HG03457 (cell line): ENCODE measurements around the gene WDR26.
"Not testable (repeated sequence)": the region's sequence is repeated elsewhere in the genome, so short reads cannot be mapped to it uniquely, and the experiment has no call there.

Experiments used
- ATAC-seq: cut with Tn5 transposase; IDR thresholded peaks from one replicate; pipeline ENCODE4 v1.9.1; 2021; ENCODE audit warnings: moderate number of reproducible peaks; ENCODE audit not compliant: unreplicated experiment

WDR26 gene

DNA sequence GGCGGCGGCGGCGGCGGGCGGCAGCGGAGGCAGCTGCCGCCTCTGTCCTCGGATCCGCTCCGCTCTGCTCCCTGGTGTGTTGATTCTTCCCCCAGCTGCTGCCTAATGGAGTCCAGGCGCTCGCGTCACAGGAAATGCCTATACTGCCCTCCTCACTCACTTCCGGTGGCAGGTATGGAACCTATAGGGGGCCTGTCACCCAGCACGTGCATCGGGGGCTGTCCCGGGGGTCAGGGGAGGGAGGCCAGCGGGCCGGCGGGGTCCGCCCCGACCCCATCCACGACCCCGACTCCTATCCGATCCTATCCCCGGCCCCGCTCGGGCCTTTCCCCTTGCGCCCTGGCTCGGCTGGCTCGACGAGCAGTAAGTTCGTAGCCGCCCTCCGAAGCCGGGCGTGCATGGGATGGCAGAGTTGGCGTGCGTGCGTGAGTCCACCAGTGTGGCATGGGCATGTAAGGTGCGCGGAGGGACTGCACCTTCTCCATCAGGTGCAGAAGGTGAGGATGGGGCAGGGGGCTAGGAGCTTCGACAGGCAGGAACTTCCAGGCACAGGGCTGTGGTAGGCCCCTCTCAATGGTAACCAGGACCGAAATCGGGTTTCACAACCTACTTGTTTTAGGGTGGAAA lies at the start of gene WDR26:
TSS of gene WDR26 (minus strand) at position 107 of the 627 bp plus-strand sequence.
- ATAC-seq: peak; percentile 77

DNA sequence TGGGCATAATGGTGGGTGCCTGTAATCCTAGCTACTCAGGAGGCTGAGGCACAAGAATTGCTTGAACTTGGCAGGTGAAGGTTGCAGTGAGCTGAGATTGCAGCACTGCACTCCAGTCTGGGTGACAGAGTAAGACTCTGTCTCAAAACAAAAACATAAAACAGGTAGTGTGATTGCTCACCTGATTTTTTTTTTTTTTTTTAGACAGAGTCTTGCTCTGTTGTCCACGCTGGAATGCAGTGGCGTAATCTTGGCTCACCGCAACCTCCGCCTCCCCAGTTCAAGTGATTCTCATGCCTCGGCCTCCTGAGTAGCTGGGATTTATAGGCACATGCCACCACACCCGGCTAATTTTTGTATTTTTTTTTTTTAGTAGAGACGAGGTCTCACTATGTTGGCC lies 48.6 kb upstream of the WDR26 start:
- ATAC-seq: not testable (repeated sequence)

DNA sequence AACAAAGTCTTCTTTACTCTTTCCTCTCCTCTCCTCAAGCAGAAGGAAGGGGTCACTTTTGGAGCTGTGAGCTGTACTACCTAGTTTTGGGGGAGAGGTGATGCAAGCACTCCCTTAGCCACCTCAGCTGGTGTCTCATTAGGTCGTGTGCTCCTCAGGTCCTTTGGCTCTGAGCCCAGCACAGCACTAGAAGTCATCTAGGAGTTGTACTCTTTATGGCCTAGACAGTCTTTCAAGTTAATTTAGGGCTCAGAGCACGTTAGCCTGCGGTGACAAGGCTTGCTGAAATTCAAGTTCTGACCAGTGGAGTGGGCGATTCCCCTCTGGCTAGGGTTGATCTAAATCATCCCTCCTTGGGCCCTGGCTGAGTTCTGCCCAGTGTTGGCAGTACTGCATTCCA lies 48.0 kb upstream of the WDR26 start:
- no peak for ATAC-seq

DNA sequence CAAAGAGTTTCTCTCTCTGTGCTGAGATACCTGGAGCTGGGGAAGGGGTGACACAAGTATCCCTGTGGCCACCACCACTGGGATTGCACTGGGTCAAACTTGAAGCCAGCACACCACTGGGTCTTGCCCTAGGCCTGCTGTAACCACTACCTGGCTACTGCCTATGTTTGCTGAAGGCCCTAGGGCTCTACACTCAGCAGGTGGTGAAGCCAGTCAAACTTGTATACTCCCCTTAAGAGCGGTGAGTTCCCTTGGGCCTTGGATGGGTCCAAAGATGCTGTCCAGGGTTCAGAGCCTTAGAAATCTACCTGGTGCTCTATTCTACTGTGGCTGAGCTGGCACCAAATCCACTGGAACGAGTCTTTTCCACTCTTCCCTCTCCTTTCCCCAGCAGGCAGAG lies 47.0 kb upstream of the WDR26 start:
- ATAC-seq: no peak

DNA sequence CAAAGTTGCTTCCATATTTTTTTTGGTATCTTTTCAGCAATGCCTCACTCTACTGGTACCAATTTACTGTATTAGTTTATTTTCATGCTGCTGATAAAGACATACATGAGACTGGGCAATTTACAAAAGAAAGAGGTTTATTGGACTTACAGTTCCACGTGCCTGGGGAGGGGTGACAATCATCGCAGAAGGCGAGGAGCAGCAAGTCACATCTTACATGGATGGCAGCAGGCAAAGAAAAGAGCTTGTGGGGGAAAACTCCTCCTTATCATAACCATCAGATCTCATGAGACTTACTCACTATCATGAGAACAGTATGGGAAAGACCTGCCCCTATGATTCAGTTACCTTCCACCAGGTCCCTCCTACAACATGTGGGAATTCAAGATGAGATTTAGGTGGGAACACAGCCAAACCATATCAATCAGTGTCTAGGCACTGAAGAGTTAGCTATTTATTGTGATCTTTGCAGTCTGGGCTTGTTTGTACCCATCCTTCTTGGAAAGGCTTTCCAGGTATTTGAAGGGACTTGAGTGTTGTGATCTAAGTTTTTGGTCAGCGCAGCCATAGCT lies 46.4 kb upstream of the WDR26 start:
- ATAC-seq: not testable (repeated sequence)

DNA sequence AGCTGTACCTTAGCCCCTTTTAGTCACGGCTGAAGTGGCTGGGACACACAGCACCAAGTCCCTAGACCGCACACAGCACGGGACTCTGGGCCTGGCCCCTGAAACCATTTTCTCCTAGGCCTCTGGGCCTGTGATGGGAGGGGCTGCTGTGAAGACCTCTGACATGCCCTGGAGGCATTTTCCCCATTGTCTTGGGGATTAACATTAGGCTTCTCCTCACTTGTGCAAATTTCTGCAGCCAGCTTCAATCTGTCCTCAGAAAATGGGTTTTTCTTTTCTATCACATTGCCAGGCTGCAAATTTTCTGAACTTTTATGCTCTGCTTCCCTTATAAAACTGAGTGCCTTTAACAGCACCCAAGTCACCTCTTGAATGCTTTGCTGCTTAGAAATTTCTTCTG lies 45.6 kb upstream of the WDR26 start:
- not testable (repeated sequence) for ATAC-seq

DNA sequence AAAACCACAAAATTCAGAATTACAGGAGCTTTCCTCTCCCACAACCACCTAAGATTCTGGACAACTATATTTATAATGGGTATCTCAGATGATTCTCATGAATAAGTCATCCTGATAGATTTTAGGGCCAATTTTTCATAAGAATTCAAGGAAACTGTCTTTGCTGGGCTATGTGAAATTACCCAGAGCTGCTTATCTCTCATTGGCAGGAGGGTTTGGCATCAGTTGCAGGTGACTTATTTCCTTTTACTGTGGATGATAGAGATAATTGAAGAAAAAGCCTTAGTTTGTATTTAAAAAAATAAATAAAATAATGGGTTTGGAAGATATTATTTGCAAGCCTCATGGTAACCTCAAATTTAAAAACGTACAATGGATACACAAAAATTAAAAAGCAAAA lies 38.2 kb upstream of the WDR26 start:
- no peak for ATAC-seq

GRCh38 chr1:224466154-224466553 lies 31.6 kb upstream of the WDR26 start:
- ATAC-seq: no peak

DNA sequence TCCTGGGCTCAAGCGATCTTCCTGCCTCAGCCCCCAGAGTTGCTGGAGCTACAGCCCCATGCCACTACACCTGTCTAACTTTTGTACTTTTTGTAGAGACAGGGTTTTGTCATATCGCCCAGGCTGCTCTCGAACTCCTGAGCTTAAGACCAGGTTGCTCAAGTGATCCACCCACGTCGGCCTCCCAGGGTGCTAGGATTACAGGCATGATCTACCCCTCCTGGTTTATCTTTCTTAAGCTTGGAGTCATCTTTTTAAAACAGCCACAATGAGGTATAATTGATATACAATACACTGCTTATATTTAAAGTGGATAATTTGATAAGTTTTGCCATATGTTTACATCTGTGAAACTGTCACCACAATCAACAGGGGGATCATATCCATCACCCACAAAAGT lies 25.4 kb upstream of the WDR26 start:
- no peak for ATAC-seq

DNA sequence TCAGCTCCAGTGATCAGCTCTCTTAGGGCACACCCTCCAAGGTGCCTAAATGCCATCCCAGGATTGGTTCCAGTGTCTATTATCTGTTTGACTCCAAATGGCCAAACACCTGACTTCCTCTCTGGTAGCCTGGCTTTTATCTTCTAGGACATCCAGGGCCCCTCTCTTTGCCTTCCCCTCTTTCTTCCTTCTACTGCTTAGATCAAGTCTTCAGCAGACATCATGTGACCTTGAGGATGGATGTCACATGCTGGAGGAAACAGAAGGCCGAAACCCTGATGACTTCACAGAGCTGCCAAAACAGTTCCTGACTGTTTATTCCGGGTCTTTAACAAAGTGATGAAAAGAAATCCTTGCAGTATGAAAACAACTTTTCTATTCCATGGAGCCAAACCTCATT lies 24.4 kb upstream of the WDR26 start:
- ATAC-seq: no peak

GRCh38 chr1:224458296-224458695 lies 23.7 kb upstream of the WDR26 start:
- no peak for ATAC-seq

DNA sequence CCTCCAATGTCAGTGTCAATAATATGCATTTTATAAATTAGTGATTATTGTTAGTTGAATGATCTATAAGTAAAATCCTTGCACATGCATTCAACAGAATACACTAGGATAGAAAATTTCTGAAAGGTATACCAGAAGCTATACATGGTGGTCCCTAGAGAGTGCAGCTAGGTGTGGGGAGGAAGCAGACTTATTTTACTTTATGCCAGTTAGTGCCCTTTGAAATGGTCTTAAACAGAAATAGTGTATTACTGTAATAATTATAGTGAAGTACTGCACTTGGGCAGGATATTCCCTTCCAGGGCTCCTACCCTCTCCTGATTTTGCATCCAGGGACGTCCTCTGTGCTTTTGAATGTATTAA lies 23.2 kb upstream of the WDR26 start:
- no peak for ATAC-seq

DNA sequence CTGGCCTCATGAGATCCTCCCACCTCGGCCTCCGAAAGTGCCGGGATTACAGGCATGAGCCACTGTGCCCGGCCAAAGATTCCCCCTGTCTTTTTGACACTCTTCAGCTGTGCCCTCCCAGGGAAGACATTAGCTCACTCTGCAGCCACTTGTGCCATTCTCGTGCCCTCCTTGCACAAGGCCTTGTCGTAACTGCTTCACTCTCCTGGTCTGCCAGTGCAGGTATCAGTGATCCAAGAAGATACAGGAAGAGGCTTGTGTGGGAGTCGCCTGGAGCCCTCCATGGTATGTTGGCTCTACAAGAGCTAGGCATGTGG lies 22.0 kb upstream of the WDR26 start:
- no peak for ATAC-seq

DNA sequence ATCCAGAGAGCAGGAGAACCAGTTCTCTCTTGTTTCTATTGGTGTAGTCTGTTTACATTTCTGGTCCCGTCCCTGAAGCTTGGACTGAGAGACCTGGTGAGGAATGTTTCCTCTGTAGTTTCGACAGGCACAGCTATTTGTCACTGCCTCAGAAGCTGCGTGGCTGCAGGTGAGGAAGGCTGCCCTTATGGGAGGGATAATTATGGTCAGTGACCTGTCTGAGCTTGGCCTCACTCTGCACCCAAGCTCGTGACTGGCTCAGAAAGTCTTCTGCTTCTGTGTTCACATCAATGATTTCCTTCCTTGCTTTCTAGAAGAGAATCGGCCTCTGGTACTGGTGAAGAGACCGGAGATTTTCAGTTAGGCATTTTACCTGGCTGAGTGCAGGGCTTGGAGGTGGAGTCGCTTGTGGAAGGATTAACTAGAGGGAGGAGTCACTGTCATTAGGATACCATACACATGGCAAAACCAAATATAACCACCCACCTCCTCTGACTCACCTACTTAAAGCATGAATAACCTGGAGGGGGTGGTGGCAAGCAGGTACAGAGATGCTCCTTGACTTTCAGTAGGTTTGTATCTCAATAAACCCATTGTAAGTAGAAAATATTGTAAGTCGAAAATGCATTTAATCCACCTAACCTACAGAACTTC lies 19.9 kb upstream of the WDR26 start:
- ATAC-seq: no peak

DNA sequence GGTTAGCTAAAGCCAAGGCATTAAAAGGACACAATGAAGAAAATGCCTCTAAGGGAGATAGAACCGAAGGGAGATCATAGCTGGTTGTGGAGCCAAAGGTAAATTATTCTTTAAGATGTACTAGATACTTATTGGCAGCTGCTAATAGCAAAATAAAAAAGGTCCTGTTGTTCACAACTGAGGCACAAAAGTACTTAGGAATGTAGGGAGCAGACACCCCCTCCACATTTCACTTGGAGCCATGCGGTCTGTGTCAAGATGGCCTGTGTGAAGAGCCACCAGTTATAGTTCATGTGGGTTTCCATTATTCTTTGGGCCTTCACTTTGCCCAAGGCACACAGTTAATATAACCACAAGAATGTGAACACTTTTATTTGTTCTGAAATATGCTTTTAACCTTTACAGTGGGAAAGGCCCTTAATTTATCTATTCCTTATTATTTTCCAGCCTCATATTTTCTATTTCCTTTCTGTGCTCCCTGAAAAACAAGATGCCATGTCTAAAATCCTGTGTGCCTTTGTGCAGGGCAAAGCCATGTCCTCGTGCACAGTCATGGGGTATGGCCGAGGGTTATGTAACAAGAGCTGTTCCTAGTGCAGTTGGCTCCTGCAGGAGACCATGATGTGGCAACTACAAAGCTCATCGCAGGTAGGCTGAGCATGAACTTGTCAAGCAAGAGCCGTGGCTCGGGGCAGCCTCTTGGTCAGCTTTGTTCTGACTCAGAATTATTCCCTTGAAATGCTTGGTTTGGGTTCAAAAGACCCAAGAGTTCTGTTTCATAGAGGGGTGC lies 16.2 kb upstream of the WDR26 start:
- no peak for ATAC-seq

DNA sequence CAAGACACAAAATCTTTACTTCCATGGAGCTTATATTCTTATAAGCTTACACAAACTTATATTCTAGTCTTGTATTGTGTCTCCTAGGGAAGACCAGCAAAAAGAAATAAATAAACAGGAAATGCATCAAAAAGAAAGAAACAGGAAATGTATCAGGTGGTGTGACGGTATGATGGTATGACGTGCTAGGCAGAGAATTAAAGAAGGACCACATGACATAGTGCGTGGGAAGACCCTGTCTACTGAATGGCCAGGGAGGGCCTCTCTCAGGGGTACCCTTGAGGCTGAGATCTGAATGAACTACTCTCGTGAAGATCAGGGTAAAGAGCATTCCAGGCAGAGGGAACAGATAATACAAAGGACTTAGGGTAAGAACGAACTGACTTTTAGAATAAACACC lies 15.6 kb upstream of the WDR26 start:
- no peak for ATAC-seq

- no peak for ATAC-seq
Measured at GRCh38 chr1:224448453-224449017, 13.9 kb upstream of the WDR26 start.

DNA sequence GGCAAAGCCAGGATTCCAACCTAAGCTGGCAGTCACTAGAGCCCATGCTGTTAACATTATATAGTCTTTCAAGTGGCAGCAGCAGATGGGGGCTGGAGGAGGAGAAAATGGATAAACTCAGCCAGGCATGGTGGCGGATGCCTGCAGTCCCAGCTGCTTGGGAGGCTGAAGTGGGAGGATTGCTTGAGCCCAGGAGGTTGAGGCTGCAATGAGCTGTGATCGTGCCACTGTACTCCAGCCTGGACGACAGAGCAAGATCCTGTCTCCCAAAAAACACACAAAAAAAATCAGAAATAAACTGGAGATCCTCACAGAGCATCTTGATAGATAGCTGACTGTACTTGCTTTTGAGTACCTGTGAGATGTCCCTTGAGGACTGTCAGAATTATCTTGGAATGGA lies 13.4 kb upstream of the WDR26 start:
- no peak for ATAC-seq

- ATAC-seq: no peak
Measured at GRCh38 chr1:224447251-224447650, 12.7 kb upstream of the WDR26 start.

DNA sequence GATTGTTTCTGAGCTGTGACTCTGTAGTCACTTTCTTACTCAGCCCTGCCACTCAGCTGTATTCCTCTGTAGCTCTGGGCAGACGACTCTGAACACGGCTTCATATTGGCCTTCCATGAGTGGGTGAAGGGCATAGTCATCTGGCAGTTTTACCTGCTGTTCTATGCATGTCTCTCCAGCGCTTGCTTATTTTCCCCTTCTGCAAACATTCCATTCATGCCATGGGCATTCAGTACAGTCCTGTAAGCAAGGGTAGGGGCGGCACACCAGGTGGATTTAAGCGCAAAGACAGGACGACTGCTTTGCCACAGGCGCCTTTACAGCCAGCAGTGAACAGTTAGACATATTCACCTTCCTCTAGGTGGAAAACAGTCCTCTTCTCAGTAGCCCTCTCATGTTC lies 4.4 kb upstream of the WDR26 start:
- ATAC-seq: no peak

GRCh38 chr1:224435999-224436398 lies 1.4 kb upstream of the WDR26 start:
- ATAC-seq: no peak

DNA sequence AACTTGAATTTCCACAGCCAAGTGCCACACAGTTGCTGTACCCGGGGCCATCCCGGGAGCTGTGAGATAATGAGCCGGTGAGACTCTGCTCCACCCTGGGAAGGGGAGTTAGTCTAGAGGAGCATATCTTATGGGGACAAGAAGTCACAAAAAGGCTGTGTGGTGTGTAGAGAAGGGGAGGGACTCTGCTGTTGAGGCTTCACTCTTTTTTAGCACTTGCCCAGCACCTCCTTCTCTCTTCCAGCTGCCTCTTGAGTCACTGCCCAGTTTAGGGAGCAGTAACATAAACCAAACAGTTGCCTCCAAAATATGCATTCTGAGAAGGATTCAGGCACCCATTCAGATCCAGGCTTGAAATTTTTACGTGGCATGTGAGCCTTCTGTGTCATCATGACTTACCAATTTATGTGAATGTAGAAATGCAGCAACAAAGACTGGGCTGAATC lies 744 bp upstream of the WDR26 start:
- ATAC-seq: peak; percentile 4
